Muscle of leg (tissue), 11 donors: Measurements from ENCODE around the gene ZNF556. TPM values are rescaled to one million over a fixed set of nuclear protein-coding genes. Genes with fewer than 3 reads are reported as not detected.
"Not testable (repeated sequence)": the region's sequence is repeated elsewhere in the genome, so short reads cannot be mapped to it uniquely, and the experiment has no call there.

Source experiments
- DNase-seq: peaks from one replicate; pipeline ENCODE4 v3.0.0; 2013
- H3K27ac ChIP-seq: one replicate; pipeline ENCODE4 v1.5.1; 2013; ENCODE audit warnings: mild to moderate bottlenecking, low read length, control low read depth
- H3K27me3 ChIP-seq: one replicate; pipeline ENCODE4 v1.6.1; 2013; ENCODE audit warnings: low read length; ENCODE audit not compliant: control insufficient read depth, insufficient read depth
- H3K36me3 ChIP-seq: one replicate; pipeline ENCODE4 v1.6.1; 2013; ENCODE audit warnings: low read length; ENCODE audit not compliant: control insufficient read depth, insufficient read depth
- H3K4me1 ChIP-seq: one replicate; pipeline ENCODE4 v1.6.1; 2013; ENCODE audit warnings: low read length; ENCODE audit not compliant: control insufficient read depth, insufficient read depth
- H3K4me3 ChIP-seq: one replicate; pipeline ENCODE4 v1.5.1; 2013; ENCODE audit warnings: low read length, control low read depth
- H3K9me3 ChIP-seq: replicated peaks from 2 replicates; pipeline ENCODE4 v1.6.1; 2013; ENCODE audit warnings: low read depth, low read length; ENCODE audit not compliant: control insufficient read depth
- WGBS: methylation state at CpG from one replicate; pipeline ENCODE4 v1.1.5; 2013; ENCODE audit warnings: missing lambda C conversion rate; ENCODE audit not compliant: insufficient coverage; 5-methylcytosine and 5-hydroxymethylcytosine counted together
- polyA plus RNA-seq, 8 donors: library from polyadenylated mRNA; unstranded; fragments of 120-200 nt; gene quantifications; one replicate each; pipeline versions ENCODE4 v1.2.1 to v1.2.3, GENCODE V29; 2013; ENCODE audit warnings: inconsistent platforms in 1 of 8, low replicate concordance in 1 of 8; ENCODE audit not compliant: insufficient read length in 8 of 8, insufficient read depth in 1 of 8
- total RNA-seq: library from RNA; stranded (reverse); fragments of 120-200 nt; gene quantifications from one replicate; pipeline ENCODE4 v1.2.4, GENCODE V29; 2013

Gene ZNF556
- total and polyA plus RNA-seq, 9 donors = 20.7 to 38.3 (median 34.8) TPM

GRCh38 chr19:2877398-2878331, 10.5 kb downstream of the ZNF556 start:
- Histone ChIP-seq H3K9me3 (peaks cover 46% of the 10 kb centered on the region), H3K36me3 (peaks cover 47% of the 10 kb centered on the region), H3K27me3 (no peaks in the 10 kb centered on the region), H3K4me1 (no peaks in the 10 kb centered on the region), H3K27ac (no peak overlapping the region), H3K4me3 (no peak overlapping the region)
- DNase-seq = no peak
- 88% methylated on average over 15 of the region's 32 CpGs for WGBS

GRCh38 chr19:2883686-2884439, 16.7 kb downstream of the ZNF556 start:
- no peak for DNase-seq
- Histone ChIP-seq H3K27me3 (no peaks in the 10 kb centered on the region), H3K27ac (no peak overlapping the region), H3K36me3 (peaks cover 5% of the 10 kb centered on the region), H3K9me3 (peaks cover 12% of the 10 kb centered on the region), H3K4me1 (peaks cover 4% of the 10 kb centered on the region), H3K4me3 (no peak overlapping the region)
- WGBS = 85% methylated on average over 8 of the region's 14 CpGs

- H3K27me3 ChIP-seq = no peaks in the 10 kb centered on the region
- H3K9me3 ChIP-seq = peaks cover 3% of the 10 kb centered on the region
- WGBS = 88% methylated on average over 17 of the region's 17 CpGs
- H3K4me3 ChIP-seq = no peak overlapping the region
- H3K27ac ChIP-seq = no peak overlapping the region
- no peak for DNase-seq
- H3K36me3 ChIP-seq = no peaks in the 10 kb centered on the region
- H3K4me1 ChIP-seq = peaks cover 4% of the 10 kb centered on the region
Observed at GRCh38 chr19:2885736-2886135, 18.6 kb downstream of the ZNF556 start.

- peak; percentile 78 for DNase-seq
- 33% methylated on average over 8 of the region's 9 CpGs for WGBS
Observed at GRCh38 chr19:2887391-2887914, 20.3 kb downstream of the ZNF556 start.

DNA sequence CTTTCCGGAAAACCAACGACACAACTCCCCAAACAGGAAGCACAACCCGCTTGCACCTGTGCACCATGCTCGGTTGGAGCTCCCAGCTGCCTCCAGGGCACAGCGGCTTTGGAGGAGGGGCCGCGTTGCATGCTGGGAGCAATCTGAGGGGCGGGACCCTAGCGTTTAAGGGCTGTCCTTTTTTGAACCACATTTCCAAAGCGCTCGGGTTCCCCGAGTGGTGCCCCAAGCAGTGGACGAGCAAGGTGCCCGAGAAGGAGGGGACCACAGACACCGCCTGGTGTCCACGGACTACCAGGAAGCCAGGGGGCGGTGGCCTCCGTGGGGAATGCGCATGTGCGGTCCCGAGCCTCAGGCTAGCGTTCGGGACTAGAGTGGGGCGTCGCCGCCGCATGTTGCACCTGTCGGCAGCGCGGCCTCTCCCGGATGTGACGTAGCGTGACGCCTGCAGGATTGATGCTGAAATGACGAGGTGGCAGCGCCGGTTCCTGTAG, 21.6 kb downstream of the ZNF556 start:
- Histone ChIP-seq H3K27ac (peak overlapping the region; percentile 36), H3K9me3 (no peaks in the 10 kb centered on the region), H3K4me3 (peak overlapping the region; percentile 27), H3K27me3 (no peaks in the 10 kb centered on the region), H3K36me3 (no peaks in the 10 kb centered on the region), H3K4me1 (peaks cover 4% of the 10 kb centered on the region)
- 61% methylated on average over 30 of the region's 37 CpGs for WGBS
- peak; percentile 51 for DNase-seq

More at GRCh38 chr19:2887391-2887914, 20.3 kb downstream of the ZNF556 start:
- no peaks in the 10 kb centered on the region for H3K9me3 ChIP-seq
- peak overlapping the region; percentile 49 for H3K27ac ChIP-seq
- H3K27me3 ChIP-seq = no peaks in the 10 kb centered on the region
- H3K4me3 ChIP-seq = no peak overlapping the region
- H3K36me3 ChIP-seq = no peaks in the 10 kb centered on the region
- peaks cover 4% of the 10 kb centered on the region for H3K4me1 ChIP-seq

DNA sequence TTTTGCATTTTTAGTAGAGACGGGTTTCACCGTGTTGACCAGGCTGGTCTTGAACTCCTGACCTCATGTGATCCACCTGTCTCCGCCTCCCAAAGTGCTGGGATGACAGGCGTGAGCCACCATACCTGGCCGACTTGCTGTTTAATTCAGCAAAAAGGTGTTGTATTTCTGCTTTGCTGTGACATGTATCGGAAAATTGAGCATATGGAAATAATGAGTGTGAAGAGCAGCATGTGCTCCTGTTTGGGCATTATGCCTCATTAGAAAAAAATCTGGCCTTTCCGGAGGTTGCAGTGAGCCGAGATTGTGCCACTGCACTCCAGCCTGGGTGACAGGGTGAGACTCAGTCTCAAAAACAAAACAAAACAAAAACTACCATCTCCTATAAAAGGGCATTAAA, 23.4 kb downstream of the ZNF556 start:
- WGBS = 71% methylated on average over 5 of the region's 8 CpGs
- H3K27ac ChIP-seq, H3K4me1 ChIP-seq, DNase-seq, H3K9me3 ChIP-seq, H3K36me3 ChIP-seq, H3K4me3 ChIP-seq, H3K27me3 ChIP-seq: not testable (repeated sequence)

GRCh38 chr19:2896694-2897093, 29.6 kb downstream of the ZNF556 start:
- Histone ChIP-seq H3K36me3 (no peaks in the 10 kb centered on the region), H3K27me3 (no peaks in the 10 kb centered on the region), H3K9me3 (peaks cover 9% of the 10 kb centered on the region), H3K4me3 (no peak overlapping the region), H3K4me1 (peaks cover 6% of the 10 kb centered on the region), H3K27ac (no peak overlapping the region)
- 80% methylated on average over 3 of the region's 8 CpGs for WGBS
- DNase-seq = no peak

- Histone ChIP-seq H3K27me3 (no peaks in the 10 kb centered on the region), H3K36me3 (no peaks in the 10 kb centered on the region), H3K4me3 (peak within 1 kb of the TSS; percentile 94), H3K9me3 (peaks cover 9% of the 10 kb centered on the region), H3K27ac (peak within 1 kb of the TSS; percentile 78), H3K4me1 (peaks cover 9% of the 10 kb centered on the region)
- peak; percentile 100 for DNase-seq
- WGBS = under 1% methylated on average over 89 of the region's 100 CpGs
Observed at GRCh38 chr19:2900296-2901252, 33.4 kb downstream of the ZNF556 start, which contains the start of gene ZNF57. Gene ZNF57 (plus strand): TSS chr19:2900928. CDS start chr19:2901046, 118 bp downstream.

- Histone ChIP-seq H3K27me3 (no peaks in the 10 kb centered on the region), H3K4me1 (peaks cover 9% of the 10 kb centered on the region), H3K27ac (no peak overlapping the region), H3K4me3 (no peak overlapping the region), H3K36me3 (no peaks in the 10 kb centered on the region), H3K9me3 (no peaks in the 10 kb centered on the region)
- DNase-seq = no peak
- WGBS = 67% methylated on average over 11 of the region's 13 CpGs
Observed at GRCh38 chr19:2902590-2903218, 35.6 kb downstream of the ZNF556 start.
